GM18868 (cell line): ENCODE results near the gene SLCO2B1.

Experiments
- ATAC-seq: cut with Tn5 transposase; IDR thresholded peaks from one replicate; pipeline ENCODE4 v1.9.1; 2021; ENCODE audit warnings: mild to moderate bottlenecking, moderate library complexity; ENCODE audit not compliant: unreplicated experiment

SLCO2B1 gene

GRCh38 chr11:75144716-75145014 lies 6.2 kb upstream of the SLCO2B1 start:
- no peak for ATAC-seq

DNA sequence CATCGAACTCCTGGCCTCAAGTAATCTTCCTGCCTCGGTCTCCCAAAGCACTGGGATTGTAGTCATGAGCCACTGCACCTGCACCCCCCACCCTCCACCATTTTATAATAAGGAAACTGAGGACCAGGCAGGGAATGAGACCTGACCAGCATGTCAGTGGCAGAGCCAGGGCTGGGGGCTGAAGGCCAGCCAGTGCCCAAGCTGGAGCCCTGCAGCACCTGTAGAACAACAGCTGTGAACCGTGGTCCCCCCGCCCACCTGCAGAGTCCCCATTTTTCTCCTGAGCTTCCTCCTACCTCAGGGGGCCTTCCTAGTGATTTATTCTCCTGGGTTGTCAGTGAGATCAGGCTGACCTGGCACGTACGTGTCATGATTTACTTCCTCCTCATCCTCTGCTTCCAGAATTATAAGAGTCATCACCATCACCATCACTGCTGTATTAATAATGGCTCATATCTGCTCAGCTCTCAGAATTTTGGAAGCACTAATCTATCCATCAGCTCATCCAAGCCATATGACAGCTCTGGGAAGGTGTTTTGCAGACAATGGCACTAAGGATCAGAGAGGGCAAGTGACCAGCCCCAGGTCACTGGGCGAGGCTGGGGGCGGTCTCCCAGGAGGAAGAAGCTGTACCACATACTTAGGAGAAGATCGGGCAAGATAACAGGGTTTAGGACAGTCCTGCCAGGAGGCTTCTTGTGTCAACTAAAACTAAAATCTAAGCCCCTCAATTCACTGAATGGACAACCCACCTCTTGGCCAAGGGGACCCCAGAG lies 5.5 kb upstream of the SLCO2B1 start:
- no peak for ATAC-seq

DNA sequence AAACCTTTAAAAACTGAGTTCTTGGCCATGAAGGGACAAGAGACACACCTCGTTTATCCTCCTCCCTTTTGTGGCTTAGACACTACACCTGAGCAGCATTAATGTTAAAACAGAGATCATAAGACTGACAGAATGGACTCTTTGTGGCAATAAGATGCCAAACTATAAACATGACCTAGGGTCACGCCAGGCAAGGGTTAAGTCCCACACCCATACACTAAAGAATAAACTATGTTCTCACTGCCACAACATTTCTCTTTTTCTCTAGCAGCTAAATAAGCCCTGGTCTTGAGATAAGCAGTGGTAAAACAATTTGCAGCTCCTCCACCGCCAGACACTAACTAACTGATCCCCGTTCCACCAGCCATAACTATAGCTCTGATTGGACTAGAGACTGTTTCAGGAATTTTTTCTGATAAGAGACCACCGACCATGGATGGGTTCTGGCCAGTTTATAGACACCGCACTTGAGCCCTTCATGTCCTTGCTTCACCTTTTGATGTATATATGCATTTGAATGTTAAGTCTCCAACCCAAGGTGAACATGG lies 4.9 kb upstream of the SLCO2B1 start:
- no peak for ATAC-seq

DNA sequence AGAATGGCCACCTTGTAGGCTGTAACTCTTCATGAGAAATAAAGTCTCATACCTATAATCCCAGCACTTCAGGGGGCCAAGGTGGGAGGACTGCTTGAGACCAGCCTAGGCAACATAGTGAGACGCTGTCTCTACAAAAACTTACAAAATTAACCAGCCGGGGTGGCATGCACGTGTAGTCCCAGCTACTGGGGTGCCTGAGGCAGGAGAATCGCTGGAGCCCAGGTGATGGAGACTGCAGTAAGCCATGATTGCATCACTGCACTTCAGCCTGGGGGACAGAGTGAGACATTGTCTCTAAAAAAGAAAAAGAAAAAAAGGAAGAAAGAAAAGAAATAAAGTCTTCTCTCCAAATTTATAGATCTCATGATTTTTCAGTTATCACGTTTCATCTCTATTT lies 4.2 kb upstream of the SLCO2B1 start:
- ATAC-seq: no peak

- no peak for ATAC-seq
Measured at GRCh38 chr11:75147191-75147874, 3.6 kb upstream of the SLCO2B1 start.

GRCh38 chr11:75147875-75148263 lies 3.0 kb upstream of the SLCO2B1 start:
- no peak for ATAC-seq

DNA sequence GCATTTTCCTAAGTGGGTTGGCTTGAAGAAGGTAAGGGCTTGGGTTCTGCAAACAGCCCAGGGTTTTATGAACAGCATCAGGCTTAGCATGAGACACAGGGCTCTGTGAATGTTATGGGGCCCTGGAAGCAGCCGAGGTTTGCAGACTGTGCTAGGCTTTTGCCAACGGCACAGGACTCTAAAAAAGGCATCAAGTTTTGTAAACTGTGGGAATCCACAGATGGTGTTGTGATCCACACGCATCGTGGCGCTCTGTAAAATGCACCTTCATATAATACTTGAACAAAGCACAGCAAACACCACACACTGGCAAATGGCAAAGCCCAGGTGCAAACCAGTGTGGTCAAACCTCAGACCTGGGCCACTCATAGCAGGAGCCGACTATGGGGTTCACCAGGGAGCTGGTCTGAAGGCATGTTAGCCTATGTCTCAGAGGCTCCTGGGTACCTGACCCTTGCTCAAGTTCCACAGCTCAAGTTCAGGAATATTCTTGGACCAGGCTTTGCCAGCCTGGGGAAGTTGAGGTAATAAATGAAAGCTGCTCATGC lies 2.4 kb upstream of the SLCO2B1 start:
- no peak for ATAC-seq

GRCh38 chr11:75149766-75150465 lies 991 bp upstream of the SLCO2B1 start:
- ATAC-seq: no peak

- ATAC-seq: no peak
Measured at GRCh38 chr11:75151346-75152047, 590 bp downstream of the SLCO2B1 start.

- no peak for ATAC-seq
Measured at GRCh38 chr11:75152090-75152489, 1.2 kb downstream of the SLCO2B1 start.

- ATAC-seq: no peak
Measured at GRCh38 chr11:75152651-75153427, 1.9 kb downstream of the SLCO2B1 start.

DNA sequence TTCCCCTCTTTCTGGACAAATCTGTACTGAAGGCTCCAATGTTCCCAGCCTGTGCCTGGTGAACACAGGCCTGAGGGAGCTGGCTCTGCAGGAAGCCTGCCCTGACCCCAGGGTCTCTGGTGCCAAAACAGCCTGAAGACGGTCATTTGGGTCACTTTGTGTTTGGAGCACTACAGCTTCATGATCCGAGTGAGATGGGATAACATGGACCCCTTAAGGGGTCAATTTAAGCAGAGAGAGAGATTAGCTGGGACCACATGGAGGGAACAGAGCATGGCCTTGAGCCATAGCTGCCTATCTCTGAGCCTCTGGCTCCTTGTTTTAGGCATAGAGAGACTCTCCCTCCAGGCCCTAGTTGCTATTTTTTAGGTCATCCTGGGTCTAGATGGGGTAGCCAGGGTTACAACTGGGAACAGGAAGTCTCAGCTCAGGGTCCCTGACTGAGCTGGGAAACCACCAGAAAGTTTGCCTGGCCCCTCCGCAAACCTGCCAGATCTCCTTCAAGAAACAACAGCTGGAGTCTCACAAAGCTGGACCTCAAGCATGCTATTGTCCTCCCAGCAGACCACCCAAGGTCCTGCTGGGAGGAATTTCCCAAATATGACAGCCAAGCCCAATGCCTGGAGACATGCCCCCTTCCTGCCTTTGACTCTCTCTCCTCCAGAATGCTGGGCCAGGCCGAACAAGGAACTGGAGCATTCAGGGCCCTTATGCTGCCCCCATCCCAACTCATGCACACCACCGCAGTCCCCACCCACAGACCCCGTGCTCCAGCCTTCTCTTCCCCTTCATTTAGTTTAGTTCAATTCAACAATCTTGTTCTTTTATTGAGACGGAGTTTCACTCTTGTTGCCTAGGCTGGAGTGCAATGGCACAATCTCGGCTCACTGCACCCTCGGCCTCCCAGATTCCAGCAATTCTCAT lies 4.0 kb downstream of the SLCO2B1 start:
- no peak for ATAC-seq

GRCh38 chr11:75155570-75156422 lies 4.9 kb downstream of the SLCO2B1 start:
- no peak for ATAC-seq

GRCh38 chr11:75158241-75158640 lies 7.3 kb downstream of the SLCO2B1 start:
- no peak for ATAC-seq

DNA sequence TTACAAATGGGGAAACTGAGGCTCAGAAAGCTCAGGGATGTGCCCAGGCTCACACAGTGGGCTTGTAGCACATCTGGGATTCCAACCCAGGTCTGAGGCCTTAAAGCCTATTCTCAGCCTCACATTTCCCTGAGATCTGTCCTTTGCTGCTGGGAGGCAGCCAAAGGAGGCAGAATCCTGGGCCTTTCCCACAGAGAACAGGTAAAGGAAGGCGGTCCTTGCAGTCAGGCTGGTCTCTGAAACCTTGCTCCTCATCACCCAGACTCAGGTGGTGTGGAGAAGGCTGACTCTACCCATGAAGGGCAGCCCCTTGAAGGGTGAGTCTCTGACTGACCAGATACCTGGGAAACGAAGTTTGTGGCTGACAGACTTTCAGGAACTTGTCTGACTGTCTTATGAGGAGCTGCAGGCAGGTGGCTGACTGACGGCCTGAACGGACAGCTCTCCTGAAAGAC lies 7.8 kb downstream of the SLCO2B1 start:
- no peak for ATAC-seq

DNA sequence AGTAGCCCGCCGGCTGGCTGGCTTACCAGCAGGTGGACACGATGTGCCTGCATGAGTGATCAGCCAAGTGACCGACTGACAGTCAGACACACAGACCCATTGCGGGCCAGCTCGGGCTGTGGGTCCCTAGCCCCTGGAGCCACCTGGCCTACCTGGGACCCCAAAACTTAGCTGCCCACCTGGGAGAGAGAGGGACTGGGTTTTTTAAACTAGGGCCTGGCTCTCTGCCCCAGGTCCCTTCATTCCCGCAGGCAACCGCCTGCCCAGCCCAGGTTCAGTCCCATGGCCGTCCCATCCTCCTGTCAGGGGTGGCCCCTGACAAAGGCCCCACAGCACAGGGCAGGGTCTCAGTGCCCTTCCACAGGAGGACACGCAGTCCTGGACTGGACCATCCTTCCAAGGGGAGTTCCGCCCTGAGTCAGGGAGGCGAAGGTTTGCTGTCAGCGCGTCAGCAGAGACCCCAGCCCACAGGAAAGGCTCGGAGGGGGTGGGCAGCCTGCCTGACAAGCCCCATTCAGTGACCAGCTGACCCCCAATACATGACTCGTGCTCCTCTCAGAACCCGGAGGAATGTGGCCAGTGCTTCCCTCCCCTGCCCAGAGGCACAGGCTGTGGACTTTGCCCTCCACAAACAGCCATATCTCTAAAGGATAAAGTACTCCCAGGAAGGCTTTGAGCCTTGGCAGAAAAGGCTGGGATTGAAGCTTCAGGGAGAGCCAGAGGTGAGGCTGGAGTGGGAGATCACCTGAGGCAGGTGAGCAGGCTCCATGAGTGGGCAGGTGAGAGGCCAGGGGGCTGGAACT lies 8.4 kb downstream of the SLCO2B1 start:
- ATAC-seq: no peak

DNA sequence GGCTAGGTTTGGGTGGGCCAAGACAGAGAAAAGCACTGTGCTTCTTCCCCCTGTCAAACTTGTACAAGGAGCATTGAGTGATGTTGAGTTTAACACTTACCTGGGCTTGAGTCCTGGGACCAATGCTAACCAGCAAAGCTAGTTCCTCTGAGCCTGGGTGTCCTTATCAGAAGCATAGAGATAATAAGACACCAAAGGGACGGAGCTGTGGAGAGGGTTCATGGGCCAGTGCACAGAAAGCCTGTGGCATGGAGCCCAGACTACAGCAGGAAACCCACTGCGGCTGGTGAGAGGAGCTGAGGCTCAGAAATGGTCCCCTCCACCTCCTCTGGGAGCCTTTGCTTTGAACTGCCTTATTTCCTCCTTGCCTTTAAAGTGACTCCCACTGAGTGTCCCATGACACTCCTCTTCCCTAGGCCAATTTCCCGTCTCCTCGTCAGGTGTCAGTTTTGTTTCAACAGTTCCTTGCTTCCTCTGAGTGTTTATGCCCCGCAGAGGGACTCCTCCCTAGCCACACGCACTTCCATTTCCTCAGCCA lies 9.4 kb downstream of the SLCO2B1 start:
- no peak for ATAC-seq
